ENCODE results near the gene IRGQ. TPM values are rescaled to one million over a fixed set of nuclear protein-coding genes. Genes with fewer than 3 reads are reported as not detected.

The IRGQ gene
- total and polyA plus RNA-seq, 8 donors: 2.0 to 57.1 (median 13.1) TPM

DNA sequence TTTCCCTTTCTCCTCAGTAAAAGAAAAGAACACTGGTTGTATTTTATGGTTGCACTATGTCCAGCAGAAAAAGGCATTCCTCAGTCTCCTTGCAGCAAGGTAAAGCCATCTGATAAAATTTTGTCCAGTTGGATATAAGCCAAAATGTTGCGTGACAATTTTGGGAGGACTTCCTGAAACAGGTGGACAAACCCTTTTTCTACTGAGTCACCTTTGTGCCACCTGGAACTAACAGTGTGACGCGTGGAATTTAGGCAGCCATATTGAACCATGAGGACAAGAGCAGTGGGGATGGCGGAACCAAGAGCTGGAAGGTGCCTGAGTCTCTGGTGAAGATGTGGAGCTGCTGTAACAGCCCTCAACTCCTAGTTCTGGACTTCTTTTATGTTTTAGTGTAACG lies 35.6 kb upstream of the IRGQ start:
- Histone ChIP-seq H3K27me3 (peaks cover 0 to 16% (median 0%) of the 10 kb centered on the region in 3 donors), H3K4me3 (no peak overlapping the region), H3K4me1 (peaks cover 0 to 13% (median 4%) of the 10 kb centered on the region in 4 donors), H3K9me3 (no peaks in the 10 kb centered on the region), H3K36me3 (no peaks in the 10 kb centered on the region), H3K27ac (no peak overlapping the region)
- TF ChIP-seq POLR2A (IDR thresholded peaks at IDR 0.05): no peak
- TF ChIP-seq EP300 (IDR thresholded peaks at IDR 0.05): no peak
- no peak for TF ChIP-seq POLR2AphosphoS5 (IDR thresholded peaks at IDR 0.05)
- TF ChIP-seq, protein P1, sequence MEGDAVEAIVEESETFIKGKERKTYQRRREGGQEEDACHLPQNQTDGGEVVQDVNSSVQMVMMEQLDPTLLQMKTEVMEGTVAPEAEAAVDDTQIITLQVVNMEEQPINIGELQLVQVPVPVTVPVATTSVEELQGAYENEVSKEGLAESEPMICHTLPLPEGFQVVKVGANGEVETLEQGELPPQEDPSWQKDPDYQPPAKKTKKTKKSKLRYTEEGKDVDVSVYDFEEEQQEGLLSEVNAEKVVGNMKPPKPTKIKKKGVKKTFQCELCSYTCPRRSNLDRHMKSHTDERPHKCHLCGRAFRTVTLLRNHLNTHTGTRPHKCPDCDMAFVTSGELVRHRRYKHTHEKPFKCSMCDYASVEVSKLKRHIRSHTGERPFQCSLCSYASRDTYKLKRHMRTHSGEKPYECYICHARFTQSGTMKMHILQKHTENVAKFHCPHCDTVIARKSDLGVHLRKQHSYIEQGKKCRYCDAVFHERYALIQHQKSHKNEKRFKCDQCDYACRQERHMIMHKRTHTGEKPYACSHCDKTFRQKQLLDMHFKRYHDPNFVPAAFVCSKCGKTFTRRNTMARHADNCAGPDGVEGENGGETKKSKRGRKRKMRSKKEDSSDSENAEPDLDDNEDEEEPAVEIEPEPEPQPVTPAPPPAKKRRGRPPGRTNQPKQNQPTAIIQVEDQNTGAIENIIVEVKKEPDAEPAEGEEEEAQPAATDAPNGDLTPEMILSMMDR (IDR thresholded peaks at IDR 0.05): no peak
- intact Hi-C loops (cut with DNase I; ENCODE audit: low total_unique reads): no loop called here
- WGBS, 5 donors: 80 to 86% (median 81%) methylated on average over 5 of the region's 5 CpGs
- DNase-seq: no peak

DNA sequence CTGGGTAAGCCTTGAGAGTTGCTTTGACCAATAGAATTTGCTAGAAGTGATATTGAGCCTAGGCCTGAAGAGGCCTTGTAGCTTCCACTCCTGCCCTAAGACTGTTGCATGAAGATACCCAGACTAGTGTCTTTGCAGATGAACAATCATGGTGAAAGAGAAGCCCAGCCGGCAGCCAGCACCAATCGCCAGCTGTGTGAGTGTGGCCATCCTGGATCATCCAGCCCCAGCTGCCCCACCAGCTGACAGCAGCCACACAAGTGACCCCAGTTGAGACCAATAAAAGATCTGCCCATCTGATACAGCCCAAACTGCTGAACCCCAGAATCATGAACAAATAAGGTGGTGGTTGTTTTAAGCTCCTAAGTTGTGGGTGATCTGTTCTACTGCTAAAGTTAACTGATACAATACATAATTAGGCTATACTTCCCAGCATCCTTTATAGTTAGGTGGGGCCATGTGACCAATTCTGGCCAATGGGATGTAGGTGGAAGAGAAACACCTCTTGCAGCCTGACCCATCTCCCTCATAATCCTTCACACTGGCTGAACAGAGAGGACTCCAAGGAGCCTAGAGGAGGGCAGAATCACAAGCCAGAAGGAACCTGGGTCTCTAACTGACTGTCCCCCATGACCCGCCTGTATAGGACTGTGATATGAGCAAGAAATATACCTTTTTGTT lies 32.9 kb upstream of the IRGQ start:
- WGBS, 5 donors: 87 to 98% (median 88%) methylated on average over 3 of the region's 3 CpGs
- no peak for DNase-seq
- intact Hi-C loops (cut with DNase I; ENCODE audit: low total_unique reads): no loop called here
- H3K27me3 ChIP-seq: no peaks in the 10 kb centered on the region
- no peak for TF ChIP-seq POLR2AphosphoS5 (IDR thresholded peaks at IDR 0.05)
- TF ChIP-seq EP300 (IDR thresholded peaks at IDR 0.05): no peak
- TF ChIP-seq, protein P1 (IDR thresholded peaks at IDR 0.05): no peak
- H3K4me1 ChIP-seq: peaks cover 0 to 10% (median 4%) of the 10 kb centered on the region in 4 donors
- H3K36me3 ChIP-seq: no peaks in the 10 kb centered on the region
- H3K4me3 ChIP-seq: no peak overlapping the region
- no peak overlapping the region for H3K27ac ChIP-seq
- no peaks in the 10 kb centered on the region for H3K9me3 ChIP-seq

DNA sequence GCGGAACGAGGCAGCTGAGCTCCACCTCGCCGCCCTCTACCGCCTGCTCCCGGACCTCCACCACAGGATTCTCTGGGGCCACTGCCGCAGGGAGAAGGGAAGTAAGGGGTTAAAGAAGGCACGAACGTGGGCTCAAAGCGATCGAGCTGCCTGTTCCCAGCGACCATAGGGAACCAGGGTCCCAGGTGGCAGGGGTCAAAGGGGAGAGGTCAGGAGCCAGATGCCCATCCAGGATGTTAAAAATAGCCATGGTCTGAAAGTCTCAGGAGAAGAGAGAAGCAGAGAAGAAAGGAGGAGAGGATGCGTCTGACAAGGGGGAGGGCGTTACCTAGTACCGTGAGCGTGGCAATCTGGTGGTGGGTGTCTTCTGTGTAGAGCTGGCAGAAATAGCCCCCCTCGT lies 30.9 kb upstream of the IRGQ start:
- peaks cover 0 to 10% (median 4%) of the 10 kb centered on the region in 4 donors for H3K4me1 ChIP-seq
- no peak overlapping the region for H3K4me3 ChIP-seq
- 57 to 67% (median 62%) methylated on average over 15 to 17 of the region's 17 CpGs for WGBS, 5 donors
- no peak for TF ChIP-seq EP300 (IDR thresholded peaks at IDR 0.05)
- TF ChIP-seq POLR2A (IDR thresholded peaks at IDR 0.05): no peak
- TF ChIP-seq, protein P1 (IDR thresholded peaks at IDR 0.05): no peak
- no peak for TF ChIP-seq POLR2AphosphoS5 (IDR thresholded peaks at IDR 0.05)
- H3K27me3 ChIP-seq: no peaks in the 10 kb centered on the region
- no peaks in the 10 kb centered on the region for H3K9me3 ChIP-seq
- intact Hi-C loops (cut with DNase I; ENCODE audit: low total_unique reads): no loop called here
- DNase-seq: no peak
- no peaks in the 10 kb centered on the region for H3K36me3 ChIP-seq
- no peak overlapping the region for H3K27ac ChIP-seq

DNA sequence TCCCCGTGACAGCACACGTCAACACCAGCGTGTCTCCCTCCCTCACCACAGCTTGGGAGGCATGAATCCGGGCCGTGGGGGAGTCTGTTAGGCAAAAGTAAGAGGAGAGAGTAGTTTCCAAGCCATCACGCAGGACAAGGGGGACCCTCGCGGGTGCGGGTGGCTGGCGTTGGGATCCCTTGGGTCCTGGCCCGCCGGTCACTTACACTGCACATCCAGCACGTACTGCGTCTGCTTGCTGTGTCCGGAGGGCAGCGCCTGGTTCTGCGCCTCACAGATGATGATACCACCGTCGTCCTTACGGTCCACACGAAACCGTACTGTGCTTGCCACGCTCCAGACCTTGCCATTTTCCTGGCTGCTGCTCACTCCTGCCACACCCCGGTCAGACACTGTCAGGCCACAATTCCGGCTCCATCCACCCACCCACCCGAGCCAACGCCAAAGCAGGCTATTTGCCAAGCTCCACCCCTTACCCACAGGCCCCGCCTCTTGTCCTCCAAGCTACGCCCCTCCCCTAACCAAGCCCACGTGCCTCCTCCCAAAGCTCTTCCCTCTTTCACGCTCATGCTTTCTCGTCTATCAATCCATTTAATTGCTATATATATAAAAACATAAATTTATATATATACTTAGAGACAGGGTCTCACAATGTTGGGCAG lies 30.1 kb upstream of the IRGQ start:
- no peaks in the 10 kb centered on the region for H3K27me3 ChIP-seq
- H3K27ac ChIP-seq: no peak overlapping the region
- no peaks in the 10 kb centered on the region for H3K9me3 ChIP-seq
- WGBS, 5 donors: 74 to 82% (median 77%) methylated on average over 31 to 32 of the region's 32 CpGs
- H3K4me1 ChIP-seq: peaks cover 0 to 10% (median 4%) of the 10 kb centered on the region in 4 donors
- H3K4me3 ChIP-seq: no peak overlapping the region
- DNase-seq: peak in 1 of 2 donors; percentile 47
- no peaks in the 10 kb centered on the region for H3K36me3 ChIP-seq
- TF ChIP-seq, protein P1 (IDR thresholded peaks at IDR 0.05): no peak
- no peak for TF ChIP-seq POLR2A (IDR thresholded peaks at IDR 0.05)
- no peak for TF ChIP-seq POLR2AphosphoS5 (IDR thresholded peaks at IDR 0.05)
- no peak for TF ChIP-seq EP300 (IDR thresholded peaks at IDR 0.05)
- intact Hi-C loops (cut with DNase I; ENCODE audit: low total_unique reads): no loop called here

All from stomach (tissue), 9 donors.